ENCODE results near the gene KRT80. TPM values are rescaled to one million over a fixed set of nuclear protein-coding genes. Genes with fewer than 3 reads are reported as not detected.

KRT80 gene
- total and polyA plus RNA-seq, 2 experiments from 2014 or later: not detected

DNA sequence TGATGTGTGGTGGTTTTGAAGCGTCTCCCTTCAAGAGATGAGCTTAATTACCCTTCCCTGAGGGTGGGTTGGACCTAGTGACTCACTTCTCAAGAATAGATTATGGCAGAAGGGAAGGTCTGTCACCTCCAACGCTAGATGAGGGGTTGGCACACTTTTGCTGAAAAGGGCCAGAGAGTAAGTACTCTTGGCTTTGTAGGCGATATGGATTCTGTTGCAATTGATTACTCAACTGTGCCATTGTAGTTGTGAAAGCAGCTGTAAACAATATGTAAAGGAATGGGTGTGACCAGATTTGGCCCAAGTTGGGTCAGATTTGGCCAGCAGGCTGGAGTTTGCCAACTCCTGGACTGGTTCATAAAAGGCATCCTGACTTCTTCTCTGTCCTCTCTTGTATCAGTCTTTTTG lies 59.1 kb downstream of the KRT80 start:
- Histone ChIP-seq H2AFZ (no peak overlapping the region), H3F3A (replicated peaks; ENCODE audit: low read depth) (no peaks in the 10 kb centered on the region), H4K20me1 (replicated peaks; ENCODE audit: insufficient read depth) (no peaks in the 10 kb centered on the region), H3K4me3 (no peak overlapping the region), H3K79me2 (replicated peaks; ENCODE audit: insufficient read depth) (no peaks in the 10 kb centered on the region), H3K36me3 (ENCODE audit: insufficient read depth) (no peaks in the 10 kb centered on the region), H3K4me1 (ENCODE audit: insufficient read depth) (peaks cover 8% of the 10 kb centered on the region), H3K27me3 (ENCODE audit: insufficient read depth) (no peaks in the 10 kb centered on the region), H3K27ac (ENCODE audit: low read depth) (no peak overlapping the region), H3K4me2 (no peak overlapping the region), H3K9me2 (ENCODE audit: insufficient read depth) (no peaks in the 10 kb centered on the region)
- no peaks in the 10 kb centered on the region for H3K9me3 Mint-ChIP-seq
- H3K4me1 Mint-ChIP-seq: peaks cover 14% of the 10 kb centered on the region
- TF ChIP-seq, protein P1, sequence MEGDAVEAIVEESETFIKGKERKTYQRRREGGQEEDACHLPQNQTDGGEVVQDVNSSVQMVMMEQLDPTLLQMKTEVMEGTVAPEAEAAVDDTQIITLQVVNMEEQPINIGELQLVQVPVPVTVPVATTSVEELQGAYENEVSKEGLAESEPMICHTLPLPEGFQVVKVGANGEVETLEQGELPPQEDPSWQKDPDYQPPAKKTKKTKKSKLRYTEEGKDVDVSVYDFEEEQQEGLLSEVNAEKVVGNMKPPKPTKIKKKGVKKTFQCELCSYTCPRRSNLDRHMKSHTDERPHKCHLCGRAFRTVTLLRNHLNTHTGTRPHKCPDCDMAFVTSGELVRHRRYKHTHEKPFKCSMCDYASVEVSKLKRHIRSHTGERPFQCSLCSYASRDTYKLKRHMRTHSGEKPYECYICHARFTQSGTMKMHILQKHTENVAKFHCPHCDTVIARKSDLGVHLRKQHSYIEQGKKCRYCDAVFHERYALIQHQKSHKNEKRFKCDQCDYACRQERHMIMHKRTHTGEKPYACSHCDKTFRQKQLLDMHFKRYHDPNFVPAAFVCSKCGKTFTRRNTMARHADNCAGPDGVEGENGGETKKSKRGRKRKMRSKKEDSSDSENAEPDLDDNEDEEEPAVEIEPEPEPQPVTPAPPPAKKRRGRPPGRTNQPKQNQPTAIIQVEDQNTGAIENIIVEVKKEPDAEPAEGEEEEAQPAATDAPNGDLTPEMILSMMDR (conservative IDR thresholded peaks at IDR 0.05; ENCODE audit: low read depth in 2 of 2): no peak
- TF ChIP-seq EZH2 (IDR thresholded peaks at IDR 0.05; ENCODE audit: low read depth, unreplicated experiment): no peak
- no peak for TF ChIP-seq ZNF331 (CRISPR knock-in tag; IDR thresholded peaks at IDR 0.05; ENCODE audit: low read depth)
- TF ChIP-seq JUNB (IDR thresholded peaks at IDR 0.05; ENCODE audit: unreplicated experiment): no peak
- TF ChIP-seq, protein P2, sequence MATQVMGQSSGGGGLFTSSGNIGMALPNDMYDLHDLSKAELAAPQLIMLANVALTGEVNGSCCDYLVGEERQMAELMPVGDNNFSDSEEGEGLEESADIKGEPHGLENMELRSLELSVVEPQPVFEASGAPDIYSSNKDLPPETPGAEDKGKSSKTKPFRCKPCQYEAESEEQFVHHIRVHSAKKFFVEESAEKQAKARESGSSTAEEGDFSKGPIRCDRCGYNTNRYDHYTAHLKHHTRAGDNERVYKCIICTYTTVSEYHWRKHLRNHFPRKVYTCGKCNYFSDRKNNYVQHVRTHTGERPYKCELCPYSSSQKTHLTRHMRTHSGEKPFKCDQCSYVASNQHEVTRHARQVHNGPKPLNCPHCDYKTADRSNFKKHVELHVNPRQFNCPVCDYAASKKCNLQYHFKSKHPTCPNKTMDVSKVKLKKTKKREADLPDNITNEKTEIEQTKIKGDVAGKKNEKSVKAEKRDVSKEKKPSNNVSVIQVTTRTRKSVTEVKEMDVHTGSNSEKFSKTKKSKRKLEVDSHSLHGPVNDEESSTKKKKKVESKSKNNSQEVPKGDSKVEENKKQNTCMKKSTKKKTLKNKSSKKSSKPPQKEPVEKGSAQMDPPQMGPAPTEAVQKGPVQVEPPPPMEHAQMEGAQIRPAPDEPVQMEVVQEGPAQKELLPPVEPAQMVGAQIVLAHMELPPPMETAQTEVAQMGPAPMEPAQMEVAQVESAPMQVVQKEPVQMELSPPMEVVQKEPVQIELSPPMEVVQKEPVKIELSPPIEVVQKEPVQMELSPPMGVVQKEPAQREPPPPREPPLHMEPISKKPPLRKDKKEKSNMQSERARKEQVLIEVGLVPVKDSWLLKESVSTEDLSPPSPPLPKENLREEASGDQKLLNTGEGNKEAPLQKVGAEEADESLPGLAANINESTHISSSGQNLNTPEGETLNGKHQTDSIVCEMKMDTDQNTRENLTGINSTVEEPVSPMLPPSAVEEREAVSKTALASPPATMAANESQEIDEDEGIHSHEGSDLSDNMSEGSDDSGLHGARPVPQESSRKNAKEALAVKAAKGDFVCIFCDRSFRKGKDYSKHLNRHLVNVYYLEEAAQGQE (IDR thresholded peaks at IDR 0.05; ENCODE audit: unreplicated experiment): no peak
- no peak for TF ChIP-seq EZH2phosphoT487 (IDR thresholded peaks at IDR 0.05; ENCODE audit: unreplicated experiment)
- no peak for TF ChIP-seq CREB1 (CRISPR knock-in tag; IDR thresholded peaks at IDR 0.05; ENCODE audit: low read depth)
- TF ChIP-seq POLR2AphosphoS5 (IDR thresholded peaks at IDR 0.05; ENCODE audit: low read depth): no peak
- TF ChIP-seq, protein P3, sequence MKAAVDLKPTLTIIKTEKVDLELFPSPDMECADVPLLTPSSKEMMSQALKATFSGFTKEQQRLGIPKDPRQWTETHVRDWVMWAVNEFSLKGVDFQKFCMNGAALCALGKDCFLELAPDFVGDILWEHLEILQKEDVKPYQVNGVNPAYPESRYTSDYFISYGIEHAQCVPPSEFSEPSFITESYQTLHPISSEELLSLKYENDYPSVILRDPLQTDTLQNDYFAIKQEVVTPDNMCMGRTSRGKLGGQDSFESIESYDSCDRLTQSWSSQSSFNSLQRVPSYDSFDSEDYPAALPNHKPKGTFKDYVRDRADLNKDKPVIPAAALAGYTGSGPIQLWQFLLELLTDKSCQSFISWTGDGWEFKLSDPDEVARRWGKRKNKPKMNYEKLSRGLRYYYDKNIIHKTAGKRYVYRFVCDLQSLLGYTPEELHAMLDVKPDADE (IDR thresholded peaks at IDR 0.05): no peak
- TF ChIP-seq, protein P4, sequence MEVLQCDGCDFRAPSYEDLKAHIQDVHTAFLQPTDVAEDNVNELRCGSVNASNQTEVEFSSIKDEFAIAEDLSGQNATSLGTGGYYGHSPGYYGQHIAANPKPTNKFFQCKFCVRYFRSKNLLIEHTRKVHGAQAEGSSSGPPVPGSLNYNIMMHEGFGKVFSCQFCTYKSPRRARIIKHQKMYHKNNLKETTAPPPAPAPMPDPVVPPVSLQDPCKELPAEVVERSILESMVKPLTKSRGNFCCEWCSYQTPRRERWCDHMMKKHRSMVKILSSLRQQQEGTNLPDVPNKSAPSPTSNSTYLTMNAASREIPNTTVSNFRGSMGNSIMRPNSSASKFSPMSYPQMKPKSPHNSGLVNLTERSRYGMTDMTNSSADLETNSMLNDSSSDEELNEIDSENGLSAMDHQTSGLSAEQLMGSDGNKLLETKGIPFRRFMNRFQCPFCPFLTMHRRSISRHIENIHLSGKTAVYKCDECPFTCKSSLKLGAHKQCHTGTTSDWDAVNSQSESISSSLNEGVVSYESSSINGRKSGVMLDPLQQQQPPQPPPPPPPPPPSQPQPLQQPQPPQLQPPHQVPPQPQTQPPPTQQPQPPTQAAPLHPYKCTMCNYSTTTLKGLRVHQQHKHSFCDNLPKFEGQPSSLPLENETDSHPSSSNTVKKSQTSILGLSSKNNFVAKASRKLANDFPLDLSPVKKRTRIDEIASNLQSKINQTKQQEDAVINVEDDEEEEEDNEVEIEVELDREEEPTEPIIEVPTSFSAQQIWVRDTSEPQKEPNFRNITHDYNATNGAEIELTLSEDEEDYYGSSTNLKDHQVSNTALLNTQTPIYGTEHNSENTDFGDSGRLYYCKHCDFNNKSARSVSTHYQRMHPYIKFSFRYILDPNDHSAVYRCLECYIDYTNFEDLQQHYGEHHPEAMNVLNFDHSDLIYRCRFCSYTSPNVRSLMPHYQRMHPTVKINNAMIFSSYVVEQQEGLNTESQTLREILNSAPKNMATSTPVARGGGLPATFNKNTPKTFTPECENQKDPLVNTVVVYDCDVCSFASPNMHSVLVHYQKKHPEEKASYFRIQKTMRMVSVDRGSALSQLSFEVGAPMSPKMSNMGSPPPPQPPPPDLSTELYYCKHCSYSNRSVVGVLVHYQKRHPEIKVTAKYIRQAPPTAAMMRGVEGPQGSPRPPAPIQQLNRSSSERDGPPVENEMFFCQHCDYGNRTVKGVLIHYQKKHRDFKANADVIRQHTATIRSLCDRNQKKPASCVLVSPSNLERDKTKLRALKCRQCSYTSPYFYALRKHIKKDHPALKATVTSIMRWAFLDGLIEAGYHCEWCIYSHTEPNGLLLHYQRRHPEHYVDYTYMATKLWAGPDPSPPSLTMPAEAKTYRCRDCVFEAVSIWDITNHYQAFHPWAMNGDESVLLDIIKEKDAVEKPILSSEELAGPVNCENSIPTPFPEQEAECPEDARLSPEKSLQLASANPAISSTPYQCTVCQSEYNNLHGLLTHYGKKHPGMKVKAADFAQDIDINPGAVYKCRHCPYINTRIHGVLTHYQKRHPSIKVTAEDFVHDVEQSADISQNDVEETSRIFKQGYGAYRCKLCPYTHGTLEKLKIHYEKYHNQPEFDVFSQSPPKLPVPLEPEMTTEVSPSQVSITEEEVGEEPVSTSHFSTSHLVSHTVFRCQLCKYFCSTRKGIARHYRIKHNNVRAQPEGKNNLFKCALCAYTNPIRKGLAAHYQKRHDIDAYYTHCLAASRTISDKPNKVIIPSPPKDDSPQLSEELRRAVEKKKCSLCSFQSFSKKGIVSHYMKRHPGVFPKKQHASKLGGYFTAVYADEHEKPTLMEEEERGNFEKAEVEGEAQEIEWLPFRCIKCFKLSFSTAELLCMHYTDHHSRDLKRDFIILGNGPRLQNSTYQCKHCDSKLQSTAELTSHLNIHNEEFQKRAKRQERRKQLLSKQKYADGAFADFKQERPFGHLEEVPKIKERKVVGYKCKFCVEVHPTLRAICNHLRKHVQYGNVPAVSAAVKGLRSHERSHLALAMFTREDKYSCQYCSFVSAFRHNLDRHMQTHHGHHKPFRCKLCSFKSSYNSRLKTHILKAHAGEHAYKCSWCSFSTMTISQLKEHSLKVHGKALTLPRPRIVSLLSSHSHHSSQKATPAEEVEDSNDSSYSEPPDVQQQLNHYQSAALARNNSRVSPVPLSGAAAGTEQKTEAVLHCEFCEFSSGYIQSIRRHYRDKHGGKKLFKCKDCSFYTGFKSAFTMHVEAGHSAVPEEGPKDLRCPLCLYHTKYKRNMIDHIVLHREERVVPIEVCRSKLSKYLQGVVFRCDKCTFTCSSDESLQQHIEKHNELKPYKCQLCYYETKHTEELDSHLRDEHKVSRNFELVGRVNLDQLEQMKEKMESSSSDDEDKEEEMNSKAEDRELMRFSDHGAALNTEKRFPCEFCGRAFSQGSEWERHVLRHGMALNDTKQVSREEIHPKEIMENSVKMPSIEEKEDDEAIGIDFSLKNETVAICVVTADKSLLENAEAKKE (CRISPR knock-in tag; IDR thresholded peaks at IDR 0.05): no peak
- TF ChIP-seq STAT1 (IDR thresholded peaks at IDR 0.05; ENCODE audit: unreplicated experiment): no peak
- no peak for TF ChIP-seq ZNF114 (CRISPR knock-in tag; IDR thresholded peaks at IDR 0.05)
- no peaks in the 10 kb centered on the region for H3K36me3 Mint-ChIP-seq (ENCODE audit: low read depth)
- H3K4me3 Mint-ChIP-seq: no peak overlapping the region
- no peak for DNase-seq (ENCODE audit: low spot score)
- no peak overlapping the region for H3K27ac Mint-ChIP-seq
- no peak for ATAC-seq
- peaks cover 13% of the 10 kb centered on the region for H3K27me3 Mint-ChIP-seq (ENCODE audit: insufficient read depth, low read depth, poor library complexity)

All from GM23338 (cell line).